NCI-H524 treated with DMSO at 0.1 percent for 48 hours (cell line): ENCODE measurements around the gene SMAD4.
"Not testable (repeated sequence)": the region's sequence is repeated elsewhere in the genome, so short reads cannot be mapped to it uniquely, and the experiment has no call there.

ENCODE experiments used
- DNase-seq: peaks from one replicate; lab custom pipeline; 2025; lab: John Stamatoyannopoulos, UW

The SMAD4 gene

GRCh38 chr18:51070545-51070944, 40.5 kb downstream of the SMAD4 start:
- DNase-seq, result no peak

GRCh38 chr18:51072586-51073313, 42.7 kb downstream of the SMAD4 start:
- no peak for DNase-seq

- no peak for DNase-seq
Observed at GRCh38 chr18:51074605-51075004, 44.6 kb downstream of the SMAD4 start.

- DNase-seq, result no peak
Observed at GRCh38 chr18:51076503-51076902, 46.5 kb downstream of the SMAD4 start.

GRCh38 chr18:51077217-51077616, 47.2 kb downstream of the SMAD4 start:
- no peak for DNase-seq

GRCh38 chr18:51078026-51078425, 48.0 kb downstream of the SMAD4 start:
- no peak for DNase-seq

- no peak for DNase-seq
Observed at GRCh38 chr18:51082571-51083267, 52.7 kb downstream of the SMAD4 start.

GRCh38 chr18:51083398-51083797, 53.4 kb downstream of the SMAD4 start:
- DNase-seq, result no peak

- DNase-seq, result no peak
Observed at GRCh38 chr18:51088410-51088809, 58.4 kb downstream of the SMAD4 start.

- DNase-seq, result no peak
Observed at GRCh38 chr18:51089691-51090090, 59.7 kb downstream of the SMAD4 start.

GRCh38 chr18:51091270-51091669, 61.3 kb downstream of the SMAD4 start:
- DNase-seq, result no peak

- DNase-seq, result no peak
Observed at GRCh38 chr18:51092117-51092516, 62.1 kb downstream of the SMAD4 start.

- not testable (repeated sequence) for DNase-seq
Observed at GRCh38 chr18:51092967-51093366, 63.0 kb downstream of the SMAD4 start.

GRCh38 chr18:51097021-51097822, 67.2 kb downstream of the SMAD4 start:
- no peak for DNase-seq

GRCh38 chr18:51098082-51098481, 68.1 kb downstream of the SMAD4 start:
- DNase-seq, result no peak

GRCh38 chr18:51098513-51098912, 68.5 kb downstream of the SMAD4 start:
- no peak for DNase-seq

- DNase-seq, result no peak
Observed at GRCh38 chr18:51100385-51101120, 70.5 kb downstream of the SMAD4 start.

- DNase-seq, result no peak
Observed at GRCh38 chr18:51107082-51107481, 77.1 kb downstream of the SMAD4 start.

GRCh38 chr18:51107598-51108305, 77.7 kb downstream of the SMAD4 start:
- no peak for DNase-seq

GRCh38 chr18:51108330-51108729, 78.3 kb downstream of the SMAD4 start:
- DNase-seq, result no peak

- DNase-seq, result no peak
Observed at GRCh38 chr18:51110073-51110797, 80.2 kb downstream of the SMAD4 start.
